Neural cell (in vitro differentiated cells): ENCODE results near the gene CCDC40. TPM values are rescaled to one million over a fixed set of nuclear protein-coding genes. Genes with fewer than 3 reads are reported as not detected.

Experiments
- H2AFZ ChIP-seq: fragments of 200-600, 300-800 bp; sonication (generic), shearing (Covaris generic); 2 replicates; pipeline ENCODE4 v1.6.0; 2014; ENCODE audit warnings: low read depth, mild to moderate bottlenecking, antibody characterized with exemption, low read length, moderate library complexity
- H3F3A ChIP-seq: fragments of 200-600 bp; shearing (Covaris generic); 2 replicates; pipeline ENCODE4 v1.6.1; 2016; ENCODE audit warnings: mild to moderate bottlenecking, moderate library complexity, mixed read lengths, antibody characterized with exemption, low read length; ENCODE audit not compliant: insufficient read depth, poor library complexity, severe bottlenecking
- H3K27ac ChIP-seq: fragments of 200-600, 300-800 bp; sonication (generic), shearing (Covaris generic); 2 replicates; pipeline ENCODE4 v1.5.1; 2014; ENCODE audit warnings: mild to moderate bottlenecking, low read length, moderate library complexity
- H3K27me3 ChIP-seq: fragments of 300-800, 200-600 bp; sonication (generic), shearing (Covaris generic); 2 replicates; pipeline ENCODE4 v1.6.0; 2014; ENCODE audit warnings: mild to moderate bottlenecking, low read depth, low read length, moderate library complexity; ENCODE audit not compliant: insufficient read depth
- H3K36me3 ChIP-seq: fragments of 300-800, 200-600 bp; sonication (generic), shearing (Covaris generic); 2 replicates; pipeline ENCODE4 v1.5.1; 2014; ENCODE audit warnings: mild to moderate bottlenecking, antibody characterized with exemption, low read length, moderate library complexity; ENCODE audit not compliant: insufficient read depth
- H3K4me2 ChIP-seq: fragments of 300-800, 200-600 bp; sonication (generic), shearing (Covaris generic); 2 replicates; pipeline ENCODE4 v1.6.0; 2014; ENCODE audit warnings: mild to moderate bottlenecking, low read length
- H3K4me3 ChIP-seq: fragments of 300-800, 200-600 bp; sonication (generic), shearing (Covaris generic); 2 replicates; pipeline ENCODE4 v1.5.1; 2014; ENCODE audit warnings: mild to moderate bottlenecking, low read length, moderate library complexity
- H3K79me2 ChIP-seq: fragments of 200-600 bp; shearing (Covaris generic); replicated peaks from 2 replicates; pipeline ENCODE4 v1.6.0; 2014; ENCODE audit warnings: mild to moderate bottlenecking, low read length, moderate library complexity; ENCODE audit not compliant: insufficient read depth
- H3K9ac ChIP-seq: fragments of 300-800, 200-600 bp; sonication (generic), shearing (Covaris generic); 2 replicates; pipeline ENCODE4 v1.6.1; 2016; ENCODE audit warnings: mild to moderate bottlenecking, low read length, mixed read lengths
- H3K9me2 ChIP-seq: fragments of 200-600 bp; shearing (Covaris generic); 2 replicates; pipeline ENCODE4 v1.6.1; 2016; ENCODE audit warnings: mild to moderate bottlenecking, low read length, mixed read lengths; ENCODE audit not compliant: insufficient read depth
- H3K9me3 ChIP-seq: fragments of 200-600, 300-800 bp; sonication (generic), shearing (Covaris generic); 2 replicates; pipeline ENCODE4 v1.6.1; 2016; ENCODE audit warnings: mild to moderate bottlenecking, mixed run types, low read length, moderate library complexity, mixed read lengths
- H4K20me1 ChIP-seq: fragments of 200-600 bp; shearing (Covaris generic); 2 replicates; pipeline ENCODE4 v1.6.1; 2016; ENCODE audit warnings: mild to moderate bottlenecking, mixed run types; ENCODE audit not compliant: insufficient read depth
- EP300 ChIP-seq: fragments of 450-650 bp; conservative IDR thresholded peaks from 2 replicates; pipeline ENCODE4 v1.6.1; 2014; ENCODE audit warnings: antibody characterized with exemption, mild to moderate bottlenecking, moderate library complexity; ENCODE audit not compliant: poor library complexity, severe bottlenecking
- EZH2 ChIP-seq: fragments of 200-600, 300-800 bp; shearing (Covaris generic), sonication (generic); IDR thresholded peaks from 2 replicates; pipeline ENCODE4 v1.6.1; 2014; ENCODE audit warnings: antibody characterized with exemption, low read length, borderline replicate concordance, mild to moderate bottlenecking; ENCODE audit not compliant: insufficient read depth, poor library complexity, severe bottlenecking
- MXI1 ChIP-seq: fragments of 450-650 bp; conservative IDR thresholded peaks from 2 replicates; pipeline ENCODE4 v1.6.1; 2014; ENCODE audit warnings: antibody characterized with exemption, mild to moderate bottlenecking; ENCODE audit not compliant: poor library complexity, severe bottlenecking
- POLR2AphosphoS5 ChIP-seq: IDR thresholded peaks from 2 replicates; pipeline ENCODE4 v1.6.1; 2012
- RAD21 ChIP-seq: fragments of 450-650 bp; conservative IDR thresholded peaks from 2 replicates; pipeline ENCODE4 v1.6.1; 2014; ENCODE audit warnings: antibody characterized with exemption, mild to moderate bottlenecking, moderate library complexity
- REST ChIP-seq: IDR thresholded peaks from 2 replicates; pipeline ENCODE4 v1.6.1; 2012; ENCODE audit warnings: borderline replicate concordance
- SMC3 ChIP-seq: fragments of 450-650 bp; conservative IDR thresholded peaks from 2 replicates; pipeline ENCODE4 v1.6.1; 2014; ENCODE audit warnings: antibody characterized with exemption, mild to moderate bottlenecking, moderate library complexity; ENCODE audit not compliant: poor library complexity
- TAF1 ChIP-seq: IDR thresholded peaks from 2 replicates; pipeline ENCODE4 v1.6.1; 2012; ENCODE audit warnings: low read depth
- polyA plus RNA-seq: library from polyadenylated mRNA; depleted of rRNA; stranded (reverse); fragments of >200 nt; gene quantifications from 2 replicates; pipeline ENCODE4 v1.2.3, GENCODE V29; 2014
- TF ChIP-seq, protein P1 (sequence below): fragments of 450-650 bp; IDR thresholded peaks from 2 replicates; pipeline ENCODE4 v1.5.1; 2014; ENCODE audit warnings: antibody characterized with exemption, mild to moderate bottlenecking, moderate library complexity; ENCODE audit not compliant: poor library complexity, severe bottlenecking

The CCDC40 gene
- polyA plus RNA-seq, 1 donor from 2014 or later = 5.5 TPM

DNA sequence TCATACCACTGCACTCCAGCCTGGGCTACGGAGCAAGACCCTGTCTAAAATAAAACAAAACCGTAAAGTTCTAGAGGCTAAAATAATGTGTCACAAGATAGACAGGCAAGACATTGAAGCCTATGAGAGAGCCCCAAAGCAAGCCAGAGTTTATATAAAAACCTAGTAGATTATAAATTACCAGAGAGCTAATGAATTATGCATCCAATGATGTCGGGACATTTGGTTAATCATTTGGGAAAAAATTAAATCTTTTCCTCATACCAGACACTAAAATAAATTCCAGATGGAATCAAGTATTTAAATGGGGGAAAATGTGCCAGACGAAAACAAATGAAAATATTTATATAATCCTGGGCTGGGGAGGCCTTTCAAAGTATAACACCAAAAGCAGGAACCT is 24.2 kb downstream of the CCDC40 start:
- Histone ChIP-seq H3F3A (no peaks in the 10 kb centered on the region), H4K20me1 (no peaks in the 10 kb centered on the region), H3K4me2 (no peak overlapping the region), H3K79me2 (no peaks in the 10 kb centered on the region), H3K27ac (no peak overlapping the region), H3K4me3 (no peak overlapping the region), H3K36me3 (no peaks in the 10 kb centered on the region), H2AFZ (no peak overlapping the region), H3K9me3 (no peaks in the 10 kb centered on the region), H3K9me2 (no peaks in the 10 kb centered on the region), H3K27me3 (no peaks in the 10 kb centered on the region), H3K9ac (no peak overlapping the region)
- TF ChIP-seq, protein P1, sequence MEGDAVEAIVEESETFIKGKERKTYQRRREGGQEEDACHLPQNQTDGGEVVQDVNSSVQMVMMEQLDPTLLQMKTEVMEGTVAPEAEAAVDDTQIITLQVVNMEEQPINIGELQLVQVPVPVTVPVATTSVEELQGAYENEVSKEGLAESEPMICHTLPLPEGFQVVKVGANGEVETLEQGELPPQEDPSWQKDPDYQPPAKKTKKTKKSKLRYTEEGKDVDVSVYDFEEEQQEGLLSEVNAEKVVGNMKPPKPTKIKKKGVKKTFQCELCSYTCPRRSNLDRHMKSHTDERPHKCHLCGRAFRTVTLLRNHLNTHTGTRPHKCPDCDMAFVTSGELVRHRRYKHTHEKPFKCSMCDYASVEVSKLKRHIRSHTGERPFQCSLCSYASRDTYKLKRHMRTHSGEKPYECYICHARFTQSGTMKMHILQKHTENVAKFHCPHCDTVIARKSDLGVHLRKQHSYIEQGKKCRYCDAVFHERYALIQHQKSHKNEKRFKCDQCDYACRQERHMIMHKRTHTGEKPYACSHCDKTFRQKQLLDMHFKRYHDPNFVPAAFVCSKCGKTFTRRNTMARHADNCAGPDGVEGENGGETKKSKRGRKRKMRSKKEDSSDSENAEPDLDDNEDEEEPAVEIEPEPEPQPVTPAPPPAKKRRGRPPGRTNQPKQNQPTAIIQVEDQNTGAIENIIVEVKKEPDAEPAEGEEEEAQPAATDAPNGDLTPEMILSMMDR = no peak
- no peak for TF ChIP-seq RAD21
- no peak for TF ChIP-seq REST
- TF ChIP-seq EZH2 = no peak
- TF ChIP-seq POLR2AphosphoS5 = no peak
- no peak for TF ChIP-seq MXI1
- no peak for TF ChIP-seq EP300
- TF ChIP-seq TAF1 = no peak
- TF ChIP-seq SMC3 = no peak

GRCh38 chr17:80061421-80061820 is 25.0 kb downstream of the CCDC40 start:
- Histone ChIP-seq H2AFZ (no peak overlapping the region), H3K27ac (no peak overlapping the region), H3K27me3 (no peaks in the 10 kb centered on the region), H3K9me3 (no peaks in the 10 kb centered on the region), H3K79me2 (no peaks in the 10 kb centered on the region), H3K4me3 (no peak overlapping the region), H3K9me2 (no peaks in the 10 kb centered on the region), H3F3A (no peaks in the 10 kb centered on the region), H3K9ac (no peak overlapping the region), H4K20me1 (no peaks in the 10 kb centered on the region), H3K36me3 (no peaks in the 10 kb centered on the region), H3K4me2 (no peak overlapping the region)
- TF ChIP-seq POLR2AphosphoS5 (no peak), TAF1 (no peak), SMC3 (no peak), RAD21 (no peak), EZH2 (no peak), EP300 (no peak), MXI1 (no peak), REST (no peak)
- TF ChIP-seq, protein P1 = no peak
